Measurements from ENCODE around the gene VAV2. TPM values are rescaled to one million over a fixed set of nuclear protein-coding genes. Genes with fewer than 3 reads are reported as not detected.

Gene VAV2
- total and polyA plus RNA-seq, 7 donors = 3.8 to 23.3 (median 7.2) TPM

DNA sequence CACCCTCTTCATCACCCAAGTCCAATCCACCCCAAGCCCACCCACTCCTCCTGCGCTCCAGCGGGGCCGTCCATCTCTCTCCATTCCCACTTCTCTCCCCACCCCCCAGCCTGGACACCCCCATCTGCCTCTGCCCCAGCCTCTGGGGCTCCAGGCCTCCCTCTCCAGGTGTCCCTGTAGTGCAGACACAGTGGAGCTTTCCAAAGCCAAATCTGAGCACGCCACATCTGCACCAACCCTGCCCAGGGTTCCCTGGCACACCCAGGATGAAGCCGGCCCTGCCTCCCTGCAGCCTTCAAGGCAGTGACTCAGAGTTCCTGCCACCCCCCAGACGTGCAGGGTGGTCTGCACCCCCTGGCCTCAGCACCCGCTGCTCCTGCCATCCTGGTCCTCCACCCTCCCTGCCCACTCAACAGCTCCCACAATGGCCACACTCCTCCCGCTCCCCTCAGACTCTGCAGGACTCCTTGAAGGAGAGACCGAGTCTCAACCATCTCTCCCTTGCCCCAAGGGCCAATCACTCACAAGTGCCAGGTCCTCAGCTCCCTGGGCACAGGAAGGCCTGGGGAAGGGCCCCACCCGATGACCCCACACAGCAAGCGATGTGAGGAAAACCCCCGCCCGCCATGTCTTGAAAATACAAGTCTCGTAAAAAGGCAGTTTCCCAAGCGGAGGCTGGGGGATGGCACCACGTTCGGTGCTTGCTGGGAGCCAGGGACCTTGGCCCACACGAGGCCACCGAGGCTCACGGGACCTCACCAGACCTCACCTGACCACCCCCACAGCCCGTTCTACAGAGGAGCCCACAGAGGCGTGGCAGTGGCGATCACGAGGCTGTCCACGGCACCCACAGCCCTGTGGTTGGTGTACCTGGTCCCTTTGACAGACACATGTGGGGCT is 22.2 kb downstream of the VAV2 start:
- WGBS, 2 donors = 83 to 87% methylated on average over 25 of the region's 25 CpGs
- intact Hi-C loops (cut with DNase I) = no loop called here
- H3K4me3 ChIP-seq = no peak overlapping the region
- no peaks in the 10 kb centered on the region for H3K27me3 ChIP-seq
- no peak overlapping the region for H3K27ac ChIP-seq
- TF ChIP-seq EP300 (IDR thresholded peaks at IDR 0.05) = no peak
- TF ChIP-seq, protein P1, sequence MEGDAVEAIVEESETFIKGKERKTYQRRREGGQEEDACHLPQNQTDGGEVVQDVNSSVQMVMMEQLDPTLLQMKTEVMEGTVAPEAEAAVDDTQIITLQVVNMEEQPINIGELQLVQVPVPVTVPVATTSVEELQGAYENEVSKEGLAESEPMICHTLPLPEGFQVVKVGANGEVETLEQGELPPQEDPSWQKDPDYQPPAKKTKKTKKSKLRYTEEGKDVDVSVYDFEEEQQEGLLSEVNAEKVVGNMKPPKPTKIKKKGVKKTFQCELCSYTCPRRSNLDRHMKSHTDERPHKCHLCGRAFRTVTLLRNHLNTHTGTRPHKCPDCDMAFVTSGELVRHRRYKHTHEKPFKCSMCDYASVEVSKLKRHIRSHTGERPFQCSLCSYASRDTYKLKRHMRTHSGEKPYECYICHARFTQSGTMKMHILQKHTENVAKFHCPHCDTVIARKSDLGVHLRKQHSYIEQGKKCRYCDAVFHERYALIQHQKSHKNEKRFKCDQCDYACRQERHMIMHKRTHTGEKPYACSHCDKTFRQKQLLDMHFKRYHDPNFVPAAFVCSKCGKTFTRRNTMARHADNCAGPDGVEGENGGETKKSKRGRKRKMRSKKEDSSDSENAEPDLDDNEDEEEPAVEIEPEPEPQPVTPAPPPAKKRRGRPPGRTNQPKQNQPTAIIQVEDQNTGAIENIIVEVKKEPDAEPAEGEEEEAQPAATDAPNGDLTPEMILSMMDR (IDR thresholded peaks at IDR 0.05) = no peak
- no peak for TF ChIP-seq POLR2AphosphoS5 (IDR thresholded peaks at IDR 0.05)
- TF ChIP-seq POLR2A (IDR thresholded peaks at IDR 0.05) = no peak
- DNase-seq = no peak
- H3K36me3 ChIP-seq = no peaks in the 10 kb centered on the region
- H3K4me1 ChIP-seq = no peaks in the 10 kb centered on the region
- H3K9me3 ChIP-seq = no peaks in the 10 kb centered on the region

DNA sequence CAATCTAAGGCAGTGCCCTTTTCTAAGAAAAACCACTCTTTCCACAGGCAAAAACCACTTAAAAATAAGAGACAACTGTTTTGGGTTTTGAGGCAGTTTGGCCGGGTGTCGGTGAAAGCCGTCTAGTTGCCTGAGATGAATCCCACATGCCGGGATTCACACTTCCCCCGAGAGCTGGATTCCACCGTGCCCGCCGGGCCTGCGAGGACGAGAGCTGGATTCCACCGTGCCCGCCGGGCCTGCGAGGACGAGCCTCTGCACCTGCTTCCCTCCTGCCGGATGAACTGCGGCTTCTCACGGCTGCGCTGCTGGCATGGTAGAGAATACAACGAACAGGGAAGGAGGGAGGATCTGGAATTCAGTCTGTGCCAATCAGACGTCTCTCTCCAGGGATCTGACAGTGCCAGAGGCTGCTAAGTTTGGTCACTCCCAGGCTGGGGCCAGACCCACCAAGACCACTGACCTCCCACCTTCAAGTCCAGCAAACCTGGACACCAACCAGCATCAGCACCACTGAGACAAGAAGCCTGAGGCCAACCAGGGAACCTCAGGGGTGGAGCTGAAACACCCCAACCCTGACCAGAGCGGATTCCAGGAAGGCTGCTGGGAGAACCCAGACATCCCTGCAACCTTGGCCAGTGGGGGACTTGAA is 23.0 kb downstream of the VAV2 start:
- DNase-seq = no peak
- no peak overlapping the region for H3K4me3 ChIP-seq
- no peak overlapping the region for H3K27ac ChIP-seq
- WGBS, 2 donors = 87 to 92% methylated on average over 22 of the region's 22 CpGs
- intact Hi-C loops (cut with DNase I) = no loop called here
- TF ChIP-seq POLR2A (IDR thresholded peaks at IDR 0.05) (no peak), EP300 (IDR thresholded peaks at IDR 0.05) (no peak), POLR2AphosphoS5 (IDR thresholded peaks at IDR 0.05) (no peak)
- TF ChIP-seq, protein P1 (IDR thresholded peaks at IDR 0.05) = no peak
- no peaks in the 10 kb centered on the region for H3K27me3 ChIP-seq
- H3K4me1 ChIP-seq = no peaks in the 10 kb centered on the region
- peaks cover 0 to 6% (median 0%) of the 10 kb centered on the region in 4 donors for H3K9me3 ChIP-seq
- H3K36me3 ChIP-seq = no peaks in the 10 kb centered on the region

DNA sequence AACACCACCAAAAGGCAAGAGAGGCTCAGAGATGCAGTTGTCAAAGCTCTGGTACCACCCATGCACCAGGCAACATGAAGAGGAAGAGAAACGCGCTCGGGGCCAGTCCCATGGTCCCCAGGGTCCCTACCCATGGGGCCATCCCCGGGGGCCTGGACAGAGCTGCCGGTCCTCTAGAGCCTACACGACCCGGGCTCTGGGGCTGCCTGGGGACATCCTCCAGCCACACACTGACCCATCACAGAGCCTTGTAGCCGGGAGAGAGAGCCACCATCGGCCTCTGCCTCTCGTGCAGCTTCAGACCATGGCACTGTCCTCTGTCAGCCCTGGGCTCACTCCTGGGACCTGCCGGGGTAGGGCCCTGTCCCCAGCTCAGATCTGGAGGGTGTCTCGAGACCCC is 23.7 kb downstream of the VAV2 start:
- TF ChIP-seq, protein P1 (IDR thresholded peaks at IDR 0.05) = no peak
- TF ChIP-seq POLR2AphosphoS5 (IDR thresholded peaks at IDR 0.05) (no peak), EP300 (IDR thresholded peaks at IDR 0.05) (no peak), POLR2A (IDR thresholded peaks at IDR 0.05) (no peak)
- H3K27me3 ChIP-seq = no peaks in the 10 kb centered on the region
- peaks cover 0 to 6% (median 0%) of the 10 kb centered on the region in 4 donors for H3K9me3 ChIP-seq
- H3K27ac ChIP-seq = no peak overlapping the region
- H3K36me3 ChIP-seq = no peaks in the 10 kb centered on the region
- H3K4me3 ChIP-seq = no peak overlapping the region
- intact Hi-C loops (cut with DNase I) = no loop called here
- no peak for DNase-seq
- H3K4me1 ChIP-seq = no peaks in the 10 kb centered on the region
- WGBS, 2 donors = 74 to 94% methylated on average over 12 of the region's 12 CpGs

DNA sequence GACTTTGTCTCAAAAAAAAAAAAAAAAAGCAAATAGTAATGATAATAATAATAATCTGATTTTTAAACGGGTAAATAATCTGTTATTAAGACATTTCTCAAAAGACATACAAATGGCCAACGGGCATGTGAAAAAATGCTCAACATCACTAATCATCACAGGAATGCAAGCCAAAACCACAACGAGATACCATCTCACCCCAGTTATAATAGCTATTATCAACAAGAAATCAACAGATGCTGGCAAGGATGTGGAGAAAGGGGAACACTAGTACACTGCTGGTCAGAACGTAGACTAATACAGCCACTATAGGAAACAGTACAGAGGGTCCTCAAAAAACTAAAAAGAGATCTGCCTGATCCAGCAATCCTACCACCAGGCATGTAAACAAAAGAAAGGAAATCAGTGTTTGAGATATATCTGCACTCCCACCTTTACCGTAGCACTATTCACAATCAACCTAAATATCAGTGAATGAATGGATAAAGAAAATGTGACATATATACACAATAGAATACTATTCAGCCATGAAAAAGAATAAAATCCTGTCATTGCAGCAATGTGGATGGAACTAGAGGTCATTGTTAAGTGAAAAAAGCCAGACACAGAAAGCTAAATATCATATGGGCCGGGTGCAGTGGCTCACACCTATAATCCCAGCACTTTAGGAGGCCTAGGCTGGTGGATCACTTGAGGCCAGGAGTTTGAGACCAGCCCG is 24.9 kb downstream of the VAV2 start:
- DNase-seq = no peak
- no peaks in the 10 kb centered on the region for H3K4me1 ChIP-seq
- 77 to 89% methylated on average over 7 of the region's 7 CpGs for WGBS, 2 donors
- no peaks in the 10 kb centered on the region for H3K36me3 ChIP-seq
- intact Hi-C loops (cut with DNase I) = no loop called here
- peaks cover 0 to 6% (median 0%) of the 10 kb centered on the region in 4 donors for H3K9me3 ChIP-seq
- H3K4me3 ChIP-seq = no peak overlapping the region
- TF ChIP-seq POLR2A (IDR thresholded peaks at IDR 0.05) = no peak
- TF ChIP-seq, protein P1 (IDR thresholded peaks at IDR 0.05) = no peak
- TF ChIP-seq POLR2AphosphoS5 (IDR thresholded peaks at IDR 0.05) = no peak
- TF ChIP-seq EP300 (IDR thresholded peaks at IDR 0.05) = no peak
- no peak overlapping the region for H3K27ac ChIP-seq
- no peaks in the 10 kb centered on the region for H3K27me3 ChIP-seq

Data from sigmoid colon (tissue), 7 donors.